NCI-H2171 (cell line): Measurements from ENCODE around the gene ING2.
"Not testable (repeated sequence)": the region's sequence is repeated elsewhere in the genome, so short reads cannot be mapped to it uniquely, and the experiment has no call there.

Experiments
- DNase-seq: peaks from one replicate; lab custom pipeline; 2025; lab: John Stamatoyannopoulos, UW

The ING2 gene

DNA sequence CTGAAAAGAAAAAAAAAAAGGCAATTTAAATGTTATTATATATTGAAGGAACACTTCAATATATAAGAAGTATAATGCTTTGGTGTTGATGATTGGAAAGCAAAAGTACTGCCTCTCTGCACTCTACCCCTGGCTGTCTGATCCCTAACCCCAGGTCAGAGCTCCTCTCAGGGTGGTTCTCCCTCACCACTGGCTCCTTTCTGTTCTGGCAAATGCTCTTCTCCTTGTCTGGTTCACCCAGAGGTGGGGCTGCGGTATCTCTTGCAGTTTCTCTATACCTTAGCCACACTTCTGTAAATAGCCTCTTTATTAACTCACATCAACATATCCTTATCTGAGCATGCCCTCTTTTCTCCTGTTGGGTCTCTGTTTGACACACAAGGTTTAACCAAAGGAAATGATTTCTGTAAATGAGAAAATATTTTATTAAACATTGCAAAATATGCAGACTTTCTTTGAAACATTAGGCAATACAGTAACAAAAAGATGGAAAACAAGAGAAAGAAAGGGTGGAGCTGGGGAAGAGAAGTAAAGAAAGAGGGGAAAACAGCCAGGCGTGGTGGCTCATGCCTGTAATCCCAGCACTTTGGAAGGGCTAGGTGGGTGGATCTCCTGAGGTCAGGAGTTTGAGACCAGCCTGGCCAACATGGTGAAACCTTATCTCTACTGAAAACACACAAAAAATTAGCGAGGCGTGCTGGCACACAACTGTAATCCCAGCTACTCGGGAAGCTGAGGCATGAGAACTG, 45.7 kb downstream of the ING2 start:
- no peak for DNase-seq

DNA sequence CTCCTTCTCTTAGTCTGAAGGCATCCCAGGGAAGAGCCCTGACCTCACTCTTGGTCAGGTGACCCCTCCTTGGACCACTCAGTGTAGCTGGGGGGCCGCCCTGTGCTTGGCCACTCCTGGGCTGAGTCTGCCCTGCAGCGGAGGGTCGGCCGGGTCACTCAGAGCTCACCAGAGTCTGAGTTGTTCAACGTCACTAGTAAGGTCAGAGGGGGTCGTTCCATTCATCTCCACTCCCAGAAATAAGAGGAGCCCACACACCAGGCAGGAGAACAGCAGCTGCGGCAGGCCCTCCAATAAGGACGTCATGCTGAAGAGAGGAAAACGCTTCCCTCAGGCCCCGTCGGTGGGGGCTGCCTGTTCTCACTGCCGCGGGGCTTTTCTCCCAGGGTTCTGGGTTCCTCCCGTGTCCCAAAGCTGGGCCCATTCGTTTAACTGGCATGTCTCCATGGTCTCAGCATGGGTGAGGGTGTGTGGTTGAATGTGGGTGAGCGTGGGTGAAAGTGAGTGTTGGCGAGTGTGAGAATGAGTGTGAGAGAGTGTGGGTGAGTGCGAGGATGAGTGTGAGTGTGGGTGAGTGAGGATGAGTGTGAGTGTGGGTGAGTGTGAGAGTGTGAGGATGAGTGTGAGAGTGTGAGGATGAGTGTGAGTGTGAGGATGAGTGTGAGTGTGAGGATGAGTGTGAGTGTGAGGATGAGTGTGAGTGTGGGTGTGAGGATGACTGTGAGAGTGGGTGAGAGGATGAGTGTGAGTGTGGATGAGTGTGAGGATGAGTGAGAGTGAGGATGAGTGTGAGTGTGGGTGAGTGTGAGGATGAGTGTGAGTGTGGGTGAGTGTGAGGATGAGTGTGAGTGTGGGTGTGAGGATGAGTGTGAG, 47.7 kb downstream of the ING2 start:
- no peak for DNase-seq

DNA sequence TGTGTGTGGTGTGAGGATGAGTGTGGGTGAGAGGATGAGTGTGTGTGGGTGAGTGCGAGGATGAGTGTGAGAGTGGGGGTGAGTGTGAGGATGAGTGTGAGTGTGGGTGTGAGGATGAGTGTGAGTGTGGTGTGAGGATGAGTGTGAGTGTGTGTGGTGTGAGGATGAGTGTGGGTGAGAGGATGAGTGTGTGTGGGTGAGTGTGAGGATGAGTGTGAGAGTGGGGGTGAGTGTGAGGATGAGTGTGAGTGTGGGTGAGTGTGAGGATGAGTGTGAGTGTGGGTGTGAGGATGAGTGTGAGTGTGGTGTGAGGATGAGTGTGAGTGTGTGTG, 48.3 kb downstream of the ING2 start:
- not testable (repeated sequence) for DNase-seq

DNA sequence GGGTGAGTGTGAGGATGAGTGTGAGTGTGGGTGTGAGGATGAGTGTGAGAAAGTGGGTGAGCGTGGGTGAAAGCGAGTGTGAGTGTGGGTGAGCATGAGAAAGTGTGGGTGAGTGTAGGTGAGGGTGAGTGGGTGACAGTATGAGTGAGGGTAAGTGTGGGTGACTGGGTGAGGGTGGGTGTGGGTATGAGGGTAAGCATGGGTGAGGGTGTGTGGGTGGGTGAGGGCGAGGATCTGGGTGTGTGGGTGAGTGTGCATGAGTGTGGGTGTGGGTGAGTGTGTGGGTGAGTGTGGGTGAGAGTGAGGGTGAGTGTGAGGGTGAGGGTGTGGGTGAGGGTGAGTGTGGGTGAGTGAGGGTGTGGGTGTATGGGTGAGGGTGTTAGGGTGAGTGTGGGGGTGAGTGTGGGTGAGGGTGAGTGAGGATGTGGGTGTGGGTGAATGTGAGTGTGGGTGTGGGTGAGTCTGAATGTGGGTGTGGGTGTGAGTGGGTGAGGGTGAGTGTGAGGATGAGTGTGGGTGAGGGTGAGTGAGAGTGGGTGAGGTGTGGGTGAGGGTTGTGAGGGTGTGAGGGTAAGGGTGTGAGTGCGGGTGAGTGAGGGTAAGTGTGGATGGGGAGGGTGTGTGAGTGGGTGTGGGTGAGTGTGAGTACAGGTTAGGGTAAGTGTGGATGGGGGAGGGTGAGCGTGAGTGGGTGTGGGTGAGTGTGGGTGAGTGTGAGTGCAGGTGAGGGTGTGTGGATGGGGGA, 48.9 kb downstream of the ING2 start:
- DNase-seq, result no peak

DNA sequence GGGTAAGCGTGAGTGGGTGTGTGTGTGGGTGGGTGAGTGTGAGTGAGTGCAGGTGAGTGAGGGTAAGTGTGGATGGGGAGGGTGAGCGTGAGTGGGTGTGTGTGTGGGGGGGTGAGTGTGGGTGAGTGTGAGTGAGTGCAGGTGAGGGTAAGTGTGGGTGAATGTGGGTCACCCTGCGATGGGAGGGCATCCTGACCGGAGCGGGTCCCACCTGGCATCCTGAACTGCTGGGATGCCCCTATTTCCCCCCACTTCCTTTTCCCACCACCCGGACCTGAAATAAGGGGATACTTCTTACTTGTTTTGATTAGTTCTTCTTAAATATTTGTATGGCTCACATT, 49.5 kb downstream of the ING2 start:
- DNase-seq, result no peak

DNA sequence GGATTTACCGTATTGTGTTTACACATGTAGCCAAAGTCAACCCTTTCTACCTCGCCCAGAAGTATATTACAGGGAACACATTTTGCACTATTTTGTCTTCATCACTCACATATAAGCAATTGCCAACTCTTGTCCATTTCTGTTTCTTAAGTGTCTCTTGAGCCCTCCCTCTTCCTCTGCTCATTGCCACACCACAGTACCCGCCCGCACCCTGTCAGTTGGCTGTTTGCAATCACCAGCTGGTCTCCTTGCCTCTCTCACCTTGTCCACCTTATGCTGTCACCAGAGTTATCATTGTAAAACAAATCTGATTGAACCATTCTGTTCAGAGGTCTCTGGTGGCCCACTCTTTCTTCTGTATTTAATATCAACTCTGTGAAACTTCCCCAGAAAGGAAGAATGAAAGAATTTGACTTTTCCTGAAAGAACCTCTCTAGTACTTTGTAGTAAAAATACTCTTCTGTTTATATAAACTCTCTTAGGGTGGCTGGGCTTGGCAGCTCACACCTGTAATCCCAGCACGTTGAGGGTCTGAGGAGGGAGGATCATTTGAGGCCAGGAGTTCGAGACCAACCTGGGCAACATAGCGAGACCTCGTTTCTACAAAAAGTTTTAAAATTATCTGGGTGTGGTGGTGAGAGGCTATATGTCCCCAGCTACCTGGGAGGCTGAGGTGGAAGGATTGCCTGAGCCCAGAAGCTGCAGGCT, 50.2 kb downstream of the ING2 start:
- no peak for DNase-seq

DNA sequence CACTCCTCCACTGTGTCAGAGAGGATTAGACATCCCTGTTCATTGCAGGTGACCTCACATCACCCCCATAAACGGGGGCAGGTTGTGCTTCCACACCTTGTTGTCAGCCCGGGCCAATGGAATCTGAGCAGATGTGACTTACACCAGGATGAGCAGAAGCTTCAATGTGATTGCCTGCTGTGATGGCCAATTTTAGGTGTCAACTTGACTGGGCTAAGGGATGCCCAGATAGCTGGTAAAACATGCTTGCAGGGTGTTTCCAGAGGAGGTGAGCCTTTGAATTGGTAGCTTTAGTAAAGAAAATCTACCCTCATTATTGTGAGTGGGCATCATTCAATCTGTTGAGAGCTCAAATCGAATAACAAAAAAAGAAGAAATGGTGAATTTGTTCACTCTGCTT, 52.1 kb downstream of the ING2 start:
- no peak for DNase-seq

DNA sequence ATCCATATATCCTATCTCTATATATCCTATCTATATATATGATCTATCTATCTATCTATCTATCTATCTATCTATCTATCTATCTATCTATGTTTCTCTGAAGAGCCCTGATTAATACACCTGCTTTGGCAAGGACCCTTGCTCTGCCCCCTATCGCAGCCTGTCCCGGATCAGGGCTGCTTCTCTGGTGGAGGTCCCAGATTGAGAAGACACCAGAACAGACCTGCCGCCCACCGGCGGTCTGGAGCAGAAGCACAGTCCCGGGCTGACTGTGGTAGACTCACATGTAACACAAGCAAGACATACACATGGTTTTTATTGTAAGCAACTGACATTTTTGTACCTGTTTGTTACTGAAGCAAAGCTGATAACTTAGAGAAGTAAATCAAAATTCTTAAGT, 52.8 kb downstream of the ING2 start:
- no peak for DNase-seq

DNA sequence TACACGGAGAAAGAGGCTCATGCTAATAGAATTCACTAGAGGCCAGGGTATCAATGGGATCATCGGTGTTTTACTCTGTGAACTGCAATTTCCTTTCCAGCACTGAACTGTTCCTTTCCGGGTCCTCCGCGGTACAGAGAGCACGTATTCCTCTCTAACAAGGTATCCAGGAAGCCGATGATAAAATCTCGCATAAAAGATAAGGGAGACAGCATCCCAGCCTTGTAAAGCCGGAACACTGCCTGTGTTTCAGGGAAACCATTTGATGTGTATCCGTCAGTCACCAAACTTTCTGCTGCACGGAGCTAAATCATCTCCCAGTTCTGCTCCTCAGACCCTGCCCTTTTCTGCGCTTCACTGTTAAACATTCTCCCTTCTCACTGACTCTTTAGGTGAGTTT, 54.0 kb downstream of the ING2 start:
- DNase-seq, result no peak

DNA sequence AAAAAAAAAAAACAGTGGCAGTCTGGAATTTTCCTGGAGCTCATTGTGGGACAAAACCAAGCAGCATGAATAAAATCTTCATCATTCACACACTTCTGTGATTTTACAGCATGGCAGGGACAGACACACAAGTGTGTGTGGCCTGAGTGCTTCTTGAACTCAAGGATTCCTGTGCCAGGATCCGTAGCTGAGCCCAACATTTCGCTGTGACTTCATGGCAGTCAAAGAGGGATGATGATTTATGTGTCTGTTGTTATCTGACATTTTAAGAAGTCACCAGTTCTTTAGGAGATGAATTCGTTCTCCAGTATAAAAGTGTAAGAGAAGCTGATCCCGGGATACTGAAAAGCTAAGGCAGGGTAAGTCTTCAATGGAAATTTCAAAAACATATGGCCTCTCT, 57.0 kb downstream of the ING2 start:
- DNase-seq, result no peak
